Hepatocyte (in vitro differentiated cells): Measurements from ENCODE around the gene THSD7B. TPM values are rescaled to one million over a fixed set of nuclear protein-coding genes. Genes with fewer than 3 reads are reported as not detected.

Experiments used
- DNase-seq: peaks from one replicate; pipeline ENCODE4 v3.0.0-alpha.2; 2016; ENCODE audit warnings: low spot score
- H2AFZ ChIP-seq: fragments of 200-600 bp; sonication (generic); 2 replicates; pipeline ENCODE4 v1.6.0; 2016; ENCODE audit warnings: antibody characterized with exemption, mild to moderate bottlenecking
- H3K27ac ChIP-seq: fragments of 200-600 bp; sonication (generic); 2 replicates; pipeline ENCODE4 v1.5.1; 2016; ENCODE audit warnings: mild to moderate bottlenecking
- H3K27me3 ChIP-seq: fragments of 200-600 bp; sonication (generic); 2 replicates; pipeline ENCODE4 v1.6.1; 2016
- H3K36me3 ChIP-seq: fragments of 200-600 bp; sonication (generic); replicated peaks from 2 replicates; pipeline ENCODE4 v1.5.1; 2016; ENCODE audit warnings: low read depth; ENCODE audit not compliant: insufficient read depth
- H3K4me1 ChIP-seq: fragments of 200-600 bp; sonication (generic); 2 replicates; pipeline ENCODE4 v1.5.1; 2016; ENCODE audit warnings: mild to moderate bottlenecking, moderate library complexity; ENCODE audit not compliant: insufficient read depth
- H3K4me2 ChIP-seq: fragments of 200-600 bp; sonication (generic); 2 replicates; pipeline ENCODE4 v1.6.0; 2016
- H3K4me3 ChIP-seq: fragments of 200-600 bp; sonication (generic); 2 replicates; pipeline ENCODE4 v1.5.1; 2016; ENCODE audit warnings: mild to moderate bottlenecking
- H3K79me2 ChIP-seq: fragments of 200-600 bp; sonication (generic); 2 replicates; pipeline ENCODE4 v1.6.0; 2017; ENCODE audit warnings: mild to moderate bottlenecking
- H3K9me2 ChIP-seq: fragments of 200-600 bp; sonication (generic); replicated peaks from 2 replicates; pipeline ENCODE4 v1.6.0; 2017; ENCODE audit warnings: mild to moderate bottlenecking; ENCODE audit not compliant: insufficient read depth
- H3K9me3 ChIP-seq: fragments of 200-600 bp; sonication (generic); 2 replicates; pipeline ENCODE4 v1.5.1; 2016; ENCODE audit warnings: low read depth, mild to moderate bottlenecking
- H4K20me1 ChIP-seq: fragments of 200-600 bp; sonication (generic); 2 replicates; pipeline ENCODE4 v1.6.0; 2016; ENCODE audit warnings: mild to moderate bottlenecking; ENCODE audit not compliant: insufficient read depth, poor library complexity, severe bottlenecking
- EZH2 ChIP-seq: fragments of 200-600 bp; sonication (generic); IDR thresholded peaks from 2 replicates; pipeline ENCODE4 v1.6.1; 2016; ENCODE audit warnings: antibody characterized with exemption, mild to moderate bottlenecking, borderline replicate concordance
- EZH2phosphoT487 ChIP-seq: fragments of 200-600 bp; sonication (generic); IDR thresholded peaks from one replicate; pipeline ENCODE4 v1.6.1; 2018; ENCODE audit warnings: antibody characterized with exemption, mild to moderate bottlenecking, low read depth, moderate library complexity; ENCODE audit not compliant: unreplicated experiment, severe bottlenecking
- WGBS: methylation state at CpG from one replicate; pipeline ENCODE4 v1.1.6; 2016; ENCODE audit warnings: low lambda C conversion rate; ENCODE audit errors: missing lambda C conversion rate; 5-methylcytosine and 5-hydroxymethylcytosine counted together
- polyA plus RNA-seq: library from polyadenylated mRNA; unstranded; fragments of >200 nt; fragmentation: Nextera tagmentation; extraction: Ambion mirVana; gene quantifications from 2 replicates; pipeline ENCODE4 v1.2.1, GENCODE V29; 2016
- total RNA-seq: library from RNA; depleted of rRNA; stranded (reverse); fragments of >200 nt; gene quantifications from 2 replicates; pipeline ENCODE4 v1.2.3, GENCODE V29; 2014
- TF ChIP-seq, protein P1 (sequence below): fragments of 200-600 bp; sonication (generic); IDR thresholded peaks from 2 replicates; pipeline ENCODE4 v1.5.1; 2016; ENCODE audit warnings: antibody characterized with exemption, mild to moderate bottlenecking; ENCODE audit not compliant: poor library complexity

THSD7B gene
- total and polyA plus RNA-seq, 2 experiments from 2014 or later, result 0.48 to 5.7 TPM

- Histone ChIP-seq H3K4me1 (no peaks in the 10 kb centered on the region), H3K27me3 (no peaks in the 10 kb centered on the region), H2AFZ (no peak overlapping the region), H3K9me3 (no peaks in the 10 kb centered on the region), H3K36me3 (no peaks in the 10 kb centered on the region), H3K4me3 (no peak overlapping the region), H3K9me2 (no peaks in the 10 kb centered on the region), H4K20me1 (no peaks in the 10 kb centered on the region), H3K27ac (no peak overlapping the region), H3K79me2 (no peaks in the 10 kb centered on the region), H3K4me2 (no peak overlapping the region)
- TF ChIP-seq EZH2 (no peak), EZH2phosphoT487 (no peak)
- TF ChIP-seq, protein P1, sequence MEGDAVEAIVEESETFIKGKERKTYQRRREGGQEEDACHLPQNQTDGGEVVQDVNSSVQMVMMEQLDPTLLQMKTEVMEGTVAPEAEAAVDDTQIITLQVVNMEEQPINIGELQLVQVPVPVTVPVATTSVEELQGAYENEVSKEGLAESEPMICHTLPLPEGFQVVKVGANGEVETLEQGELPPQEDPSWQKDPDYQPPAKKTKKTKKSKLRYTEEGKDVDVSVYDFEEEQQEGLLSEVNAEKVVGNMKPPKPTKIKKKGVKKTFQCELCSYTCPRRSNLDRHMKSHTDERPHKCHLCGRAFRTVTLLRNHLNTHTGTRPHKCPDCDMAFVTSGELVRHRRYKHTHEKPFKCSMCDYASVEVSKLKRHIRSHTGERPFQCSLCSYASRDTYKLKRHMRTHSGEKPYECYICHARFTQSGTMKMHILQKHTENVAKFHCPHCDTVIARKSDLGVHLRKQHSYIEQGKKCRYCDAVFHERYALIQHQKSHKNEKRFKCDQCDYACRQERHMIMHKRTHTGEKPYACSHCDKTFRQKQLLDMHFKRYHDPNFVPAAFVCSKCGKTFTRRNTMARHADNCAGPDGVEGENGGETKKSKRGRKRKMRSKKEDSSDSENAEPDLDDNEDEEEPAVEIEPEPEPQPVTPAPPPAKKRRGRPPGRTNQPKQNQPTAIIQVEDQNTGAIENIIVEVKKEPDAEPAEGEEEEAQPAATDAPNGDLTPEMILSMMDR, result no peak
- DNase-seq, result no peak
- WGBS, result 52% methylated on average over 13 of the region's 13 CpGs
Observed at GRCh38 chr2:137190411-137191195, 425.3 kb downstream of the THSD7B start.

DNA sequence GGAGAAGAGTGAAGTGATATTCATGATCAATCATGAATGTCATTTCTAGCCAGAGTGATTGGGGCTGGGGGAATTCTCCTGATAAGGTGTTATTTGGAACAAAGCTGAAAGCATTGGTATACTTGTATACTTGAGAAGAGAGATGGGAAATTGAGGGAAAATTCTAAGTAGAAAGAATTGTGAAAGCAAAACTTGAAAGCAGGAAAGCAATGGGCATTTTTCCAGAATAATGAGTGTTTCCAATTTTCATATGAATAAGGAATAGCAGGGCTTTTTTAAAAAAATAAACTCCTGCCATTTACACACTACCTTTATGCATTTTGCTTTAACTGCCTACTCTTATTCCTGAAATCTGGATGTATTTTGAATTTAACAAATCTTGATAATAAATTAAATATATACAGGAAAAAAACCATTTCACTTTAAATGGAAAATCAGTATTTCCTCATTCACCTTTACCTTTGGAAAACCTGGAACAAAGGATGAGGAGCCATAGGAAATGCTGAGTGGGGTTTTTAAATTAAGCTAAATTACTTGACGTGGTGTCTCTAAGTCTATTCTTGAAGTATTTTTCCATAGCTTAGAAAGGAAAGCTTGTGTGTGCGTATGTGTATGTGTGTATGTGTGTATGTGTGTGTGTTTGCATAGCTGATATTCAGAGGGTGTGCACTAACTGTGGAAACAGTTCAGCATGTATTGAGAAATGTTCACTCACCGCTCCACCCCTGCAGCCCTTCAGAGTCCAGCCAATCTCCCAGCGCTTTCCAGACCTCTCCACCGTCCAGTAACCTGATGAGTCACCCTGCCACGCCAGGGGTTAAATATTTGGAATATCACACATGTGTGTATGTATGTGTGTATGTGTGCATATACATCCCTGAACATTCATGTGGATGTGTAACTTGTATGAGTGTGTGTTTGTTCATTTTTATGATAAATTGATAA lies 427.3 kb downstream of the THSD7B start:
- Histone ChIP-seq H3K27ac (no peak overlapping the region), H3K9me3 (no peaks in the 10 kb centered on the region), H4K20me1 (no peaks in the 10 kb centered on the region), H3K4me3 (no peak overlapping the region), H3K79me2 (no peaks in the 10 kb centered on the region), H3K27me3 (no peaks in the 10 kb centered on the region), H2AFZ (no peak overlapping the region), H3K36me3 (no peaks in the 10 kb centered on the region), H3K4me1 (no peaks in the 10 kb centered on the region), H3K4me2 (no peak overlapping the region), H3K9me2 (no peaks in the 10 kb centered on the region)
- WGBS, result 65% methylated on average over 6 of the region's 6 CpGs
- TF ChIP-seq EZH2phosphoT487 (no peak), EZH2 (no peak)
- TF ChIP-seq, protein P1, result no peak
- DNase-seq, result peak; percentile 45

DNA sequence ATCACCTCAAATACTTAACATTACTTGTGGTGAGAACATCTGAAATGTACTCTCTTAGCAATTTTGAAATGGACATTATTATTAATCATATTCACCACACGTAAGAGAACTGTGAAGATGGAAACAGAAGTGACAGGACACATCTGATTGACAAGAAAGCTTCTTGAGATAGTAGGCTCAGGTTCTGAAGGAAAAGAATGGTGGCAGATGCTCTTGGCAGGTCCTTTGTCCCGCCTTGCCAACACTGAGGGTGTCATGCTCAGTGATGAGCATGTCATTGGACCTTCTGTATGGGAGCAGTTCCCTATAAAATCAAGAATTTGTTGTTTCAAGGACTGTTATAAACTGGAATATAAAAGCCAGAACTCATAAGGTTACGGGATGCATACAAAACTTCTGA lies 428.1 kb downstream of the THSD7B start:
- Histone ChIP-seq H3K9me3 (no peaks in the 10 kb centered on the region), H4K20me1 (no peaks in the 10 kb centered on the region), H2AFZ (no peak overlapping the region), H3K79me2 (no peaks in the 10 kb centered on the region), H3K4me1 (no peaks in the 10 kb centered on the region), H3K27ac (no peak overlapping the region), H3K4me2 (no peak overlapping the region), H3K27me3 (no peaks in the 10 kb centered on the region), H3K36me3 (no peaks in the 10 kb centered on the region), H3K4me3 (no peak overlapping the region), H3K9me2 (no peaks in the 10 kb centered on the region)
- WGBS, result 96% methylated on average over 3 of the region's 3 CpGs
- TF ChIP-seq EZH2, result no peak
- TF ChIP-seq, protein P1, result no peak
- DNase-seq, result no peak
